Measurements from ENCODE around the gene FOXP1.
A peak's percentile ranks its signal among the peaks of the same experiment; 100 is the strongest.

GRCh38 chr3:71254281-71255057 lies 329.1 kb downstream of the FOXP1 start:
- no peak for TF ChIP-seq EP300 (IDR thresholded peaks at IDR 0.05)
- TF ChIP-seq POLR2AphosphoS5 (IDR thresholded peaks at IDR 0.05), result peak in 1 of 2 donors; percentile 17
- no peak for TF ChIP-seq CTCF (IDR thresholded peaks at IDR 0.05)
- no peak for TF ChIP-seq POLR2A (IDR thresholded peaks at IDR 0.05; ENCODE audit: low read depth)

All from esophagus muscularis mucosa (tissue), 4 donors.